ENCODE data around the gene SNX1.
"Not testable (repeated sequence)": the region's sequence is repeated elsewhere in the genome, so short reads cannot be mapped to it uniquely, and the experiment has no call there.

SNX1 gene

DNA sequence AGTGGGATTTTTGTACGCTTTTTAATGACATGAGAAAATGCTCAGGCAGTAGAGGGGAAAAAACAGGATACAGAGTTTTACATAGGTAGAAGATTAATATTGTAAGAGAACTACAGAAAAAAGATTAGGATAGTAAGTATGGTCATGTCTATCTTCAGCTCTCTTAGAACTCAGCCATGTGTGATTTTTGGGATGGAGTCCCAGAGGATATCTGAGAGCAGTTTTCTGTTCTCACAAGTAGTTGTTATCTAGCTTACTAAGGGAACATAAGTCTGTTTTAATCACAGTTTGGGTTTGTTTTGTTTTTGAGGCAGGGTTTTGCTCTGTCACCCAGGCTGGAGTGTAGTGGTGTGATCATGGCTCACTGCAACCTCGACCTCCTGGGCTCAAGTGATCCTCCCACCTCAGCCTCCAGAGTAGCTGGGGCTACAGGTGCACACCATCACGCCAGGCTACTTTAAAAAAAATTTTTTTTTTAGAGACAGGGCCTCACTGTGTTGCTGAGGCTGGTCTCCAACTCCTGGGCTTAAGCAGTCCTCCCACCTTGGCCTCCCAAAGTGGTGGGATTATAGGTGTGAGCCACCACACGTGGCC, 14.4 kb downstream of the SNX1 start:
- H3K4me1 ChIP-seq (ENCODE audit: control insufficient read depth, insufficient read depth, low read length): not testable (repeated sequence)

DNA sequence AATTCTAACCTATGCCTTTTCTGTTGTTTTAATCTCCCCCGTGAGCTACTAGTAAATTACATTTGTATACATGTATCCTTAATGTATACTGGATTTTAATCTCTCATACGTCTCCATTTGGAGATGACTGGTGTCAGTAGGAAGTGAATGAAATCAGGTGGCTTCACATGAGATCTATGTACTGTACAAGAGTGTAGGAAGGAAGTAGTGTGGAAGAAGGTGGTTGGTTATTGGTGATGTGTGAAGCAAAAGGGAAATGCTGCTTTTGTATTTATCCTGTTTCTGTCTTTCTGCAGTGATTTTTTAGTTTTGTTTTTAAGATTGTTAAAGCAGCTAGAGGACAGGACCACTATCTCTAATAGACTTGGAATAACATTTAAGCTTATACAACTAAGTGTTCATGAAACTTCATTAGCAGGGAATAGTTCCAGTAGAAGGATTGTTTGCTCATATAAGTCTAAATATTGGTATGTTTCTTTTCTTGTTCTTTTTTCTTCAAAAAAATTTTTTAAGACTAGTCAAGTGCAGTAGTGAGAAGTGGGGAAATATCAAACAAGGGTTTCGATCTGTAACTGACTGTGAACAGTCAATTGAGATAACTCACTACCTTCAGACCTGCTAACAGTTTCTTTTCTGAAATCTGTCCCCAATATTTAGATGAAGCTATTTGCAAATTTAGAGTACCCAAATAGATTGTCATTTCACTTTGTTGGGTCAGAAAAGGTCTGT, 15.3 kb downstream of the SNX1 start:
- Histone ChIP-seq H3K4me1 (ENCODE audit: control insufficient read depth, insufficient read depth, low read length) (no peaks in the 10 kb centered on the region), H3K9me3 (ENCODE audit: control insufficient read depth, insufficient read depth, low read depth, low read length) (no peaks in the 10 kb centered on the region), H3K4me3 (ENCODE audit: low read depth, low read length) (no peak overlapping the region), H3K27ac (ENCODE audit: extremely low read depth, low read depth, low read length) (no peak overlapping the region), H3K36me3 (ENCODE audit: control insufficient read depth in 2 of 2, insufficient read depth in 1 of 2, low read length in 2 of 2) (peaks cover 0 to 36% of the 10 kb centered on the region in 2 experiments)
- CTCF ChIA-PET: interaction anchor here (0.5 kb wide), 1 partner anchor 730 kb away, joined by 3 read pairs; no protein-coding TSS in a partner anchor
- no peak for TF ChIP-seq ZNF112 (tag by site-specific recombination; IDR thresholded peaks at IDR 0.05)
- POLR2A ChIA-PET: interaction anchor here (1.1 kb wide), 1 partner anchor 15 kb away, joined by 3 read pairs; the partner anchor contains the start of gene SNX1

More for the DNA sequence above, 14.4 kb downstream of the SNX1 start:
- H3K27ac ChIP-seq (ENCODE audit: extremely low read depth, low read depth, low read length); POLR2A ChIA-PET; CTCF ChIA-PET; H3K9me3 ChIP-seq (ENCODE audit: control insufficient read depth, insufficient read depth, low read depth, low read length); H3K4me3 ChIP-seq (ENCODE audit: low read depth, low read length): not testable (repeated sequence)
- H3K36me3 ChIP-seq (ENCODE audit: control insufficient read depth in 2 of 2, insufficient read depth in 1 of 2, low read length in 2 of 2): peaks cover 0 to 28% of the 10 kb centered on the region in 2 experiments
- TF ChIP-seq, protein P1, sequence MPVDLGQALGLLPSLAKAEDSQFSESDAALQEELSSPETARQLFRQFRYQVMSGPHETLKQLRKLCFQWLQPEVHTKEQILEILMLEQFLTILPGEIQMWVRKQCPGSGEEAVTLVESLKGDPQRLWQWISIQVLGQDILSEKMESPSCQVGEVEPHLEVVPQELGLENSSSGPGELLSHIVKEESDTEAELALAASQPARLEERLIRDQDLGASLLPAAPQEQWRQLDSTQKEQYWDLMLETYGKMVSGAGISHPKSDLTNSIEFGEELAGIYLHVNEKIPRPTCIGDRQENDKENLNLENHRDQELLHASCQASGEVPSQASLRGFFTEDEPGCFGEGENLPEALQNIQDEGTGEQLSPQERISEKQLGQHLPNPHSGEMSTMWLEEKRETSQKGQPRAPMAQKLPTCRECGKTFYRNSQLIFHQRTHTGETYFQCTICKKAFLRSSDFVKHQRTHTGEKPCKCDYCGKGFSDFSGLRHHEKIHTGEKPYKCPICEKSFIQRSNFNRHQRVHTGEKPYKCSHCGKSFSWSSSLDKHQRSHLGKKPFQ (tag by site-specific recombination; IDR thresholded peaks at IDR 0.05): peak; percentile 51; the same call in 1 of the 2 replicates
- TF ChIP-seq, protein P2, sequence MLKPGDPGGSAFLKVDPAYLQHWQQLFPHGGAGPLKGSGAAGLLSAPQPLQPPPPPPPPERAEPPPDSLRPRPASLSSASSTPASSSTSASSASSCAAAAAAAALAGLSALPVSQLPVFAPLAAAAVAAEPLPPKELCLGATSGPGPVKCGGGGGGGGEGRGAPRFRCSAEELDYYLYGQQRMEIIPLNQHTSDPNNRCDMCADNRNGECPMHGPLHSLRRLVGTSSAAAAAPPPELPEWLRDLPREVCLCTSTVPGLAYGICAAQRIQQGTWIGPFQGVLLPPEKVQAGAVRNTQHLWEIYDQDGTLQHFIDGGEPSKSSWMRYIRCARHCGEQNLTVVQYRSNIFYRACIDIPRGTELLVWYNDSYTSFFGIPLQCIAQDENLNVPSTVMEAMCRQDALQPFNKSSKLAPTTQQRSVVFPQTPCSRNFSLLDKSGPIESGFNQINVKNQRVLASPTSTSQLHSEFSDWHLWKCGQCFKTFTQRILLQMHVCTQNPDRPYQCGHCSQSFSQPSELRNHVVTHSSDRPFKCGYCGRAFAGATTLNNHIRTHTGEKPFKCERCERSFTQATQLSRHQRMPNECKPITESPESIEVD (tag by site-specific recombination; IDR thresholded peaks at IDR 0.05): peak; percentile 40; the same call in 1 of the 2 replicates

DNA sequence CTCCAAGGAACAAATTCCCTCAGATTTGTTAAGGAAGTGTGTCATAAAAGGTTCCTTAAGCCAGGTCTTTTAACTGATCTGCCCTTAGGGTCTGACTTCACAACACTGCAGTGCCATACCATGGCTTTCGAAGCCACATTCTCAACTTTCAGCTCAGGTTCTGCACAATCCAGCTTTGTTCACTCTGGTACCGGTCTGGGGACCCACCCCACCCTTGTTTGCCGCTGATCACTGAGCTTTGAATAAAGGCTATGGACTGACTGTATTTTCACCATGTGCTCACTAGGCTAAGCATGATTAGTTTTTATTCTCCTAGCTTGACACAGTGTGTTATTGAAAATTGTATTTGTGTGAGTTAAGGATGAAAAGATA, 15.9 kb downstream of the SNX1 start:
- Histone ChIP-seq H3K36me3 (ENCODE audit: control insufficient read depth in 2 of 2, insufficient read depth in 1 of 2, low read length in 2 of 2) (peaks cover 0 to 41% of the 10 kb centered on the region in 2 experiments), H3K27ac (ENCODE audit: extremely low read depth, low read depth, low read length) (no peak overlapping the region), H3K9me3 (ENCODE audit: control insufficient read depth, insufficient read depth, low read depth, low read length) (no peaks in the 10 kb centered on the region), H3K4me3 (ENCODE audit: low read depth, low read length) (no peak overlapping the region), H3K4me1 (ENCODE audit: control insufficient read depth, insufficient read depth, low read length) (no peaks in the 10 kb centered on the region)
- TF ChIP-seq RBAK (tag by site-specific recombination; IDR thresholded peaks at IDR 0.05) (no peak), ZNF426 (tag by site-specific recombination; IDR thresholded peaks at IDR 0.05) (no peak), TCF7L2 (IDR thresholded peaks at IDR 0.05; ENCODE audit: borderline replicate concordance, low read depth, low read length) (no peak), MEIS1 (CRISPR knock-in tag; IDR thresholded peaks at IDR 0.05; ENCODE audit: borderline replicate concordance) (no peak), ZNF701 (tag by site-specific recombination; IDR thresholded peaks at IDR 0.05) (no peak), ZNF555 (tag by site-specific recombination; conservative IDR thresholded peaks at IDR 0.05) (no peak), ZFHX2 (tag by site-specific recombination; conservative IDR thresholded peaks at IDR 0.05) (no peak), ZBTB48 (tag by site-specific recombination; IDR thresholded peaks at IDR 0.05) (no peak), ZNF623 (tag by site-specific recombination; IDR thresholded peaks at IDR 0.05) (no peak), ZNF175 (tag by site-specific recombination; IDR thresholded peaks at IDR 0.05) (no peak), ZNF341 (tag by site-specific recombination; IDR thresholded peaks at IDR 0.05; ENCODE audit: low read depth) (no peak), ZNF266 (tag by site-specific recombination; IDR thresholded peaks at IDR 0.05; ENCODE audit: low read depth) (no peak), ZSCAN30 (tag by site-specific recombination; IDR thresholded peaks at IDR 0.05) (no peak), IKZF3 (tag by site-specific recombination; IDR thresholded peaks at IDR 0.05) (no peak), ZNF670 (tag by site-specific recombination; IDR thresholded peaks at IDR 0.05; ENCODE audit: low read depth) (no peak), KLF8 (tag by site-specific recombination; IDR thresholded peaks at IDR 0.05) (no peak), YY2 (tag by site-specific recombination; IDR thresholded peaks at IDR 0.05) (no peak)
- TF ChIP-seq, protein P3, sequence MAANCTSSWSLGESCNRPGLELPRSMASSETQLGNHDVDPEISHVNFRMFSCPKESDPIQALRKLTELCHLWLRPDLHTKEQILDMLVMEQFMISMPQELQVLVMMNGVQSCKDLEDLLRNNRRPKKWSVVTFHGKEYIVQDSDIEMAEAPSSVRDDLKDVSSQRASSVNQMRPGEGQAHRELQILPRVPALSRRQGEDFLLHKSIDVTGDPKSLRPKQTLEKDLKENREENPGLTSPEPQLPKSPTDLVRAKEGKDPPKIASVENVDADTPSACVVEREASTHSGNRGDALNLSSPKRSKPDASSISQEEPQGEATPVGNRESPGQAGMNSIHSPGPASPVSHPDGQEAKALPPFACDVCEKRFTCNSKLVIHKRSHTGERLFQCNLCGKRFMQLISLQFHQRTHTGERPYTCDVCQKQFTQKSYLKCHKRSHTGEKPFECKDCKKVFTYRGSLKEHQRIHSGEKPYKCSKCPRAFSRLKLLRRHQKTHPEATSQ (tag by site-specific recombination; IDR thresholded peaks at IDR 0.05): no peak
- TF ChIP-seq, protein P4, sequence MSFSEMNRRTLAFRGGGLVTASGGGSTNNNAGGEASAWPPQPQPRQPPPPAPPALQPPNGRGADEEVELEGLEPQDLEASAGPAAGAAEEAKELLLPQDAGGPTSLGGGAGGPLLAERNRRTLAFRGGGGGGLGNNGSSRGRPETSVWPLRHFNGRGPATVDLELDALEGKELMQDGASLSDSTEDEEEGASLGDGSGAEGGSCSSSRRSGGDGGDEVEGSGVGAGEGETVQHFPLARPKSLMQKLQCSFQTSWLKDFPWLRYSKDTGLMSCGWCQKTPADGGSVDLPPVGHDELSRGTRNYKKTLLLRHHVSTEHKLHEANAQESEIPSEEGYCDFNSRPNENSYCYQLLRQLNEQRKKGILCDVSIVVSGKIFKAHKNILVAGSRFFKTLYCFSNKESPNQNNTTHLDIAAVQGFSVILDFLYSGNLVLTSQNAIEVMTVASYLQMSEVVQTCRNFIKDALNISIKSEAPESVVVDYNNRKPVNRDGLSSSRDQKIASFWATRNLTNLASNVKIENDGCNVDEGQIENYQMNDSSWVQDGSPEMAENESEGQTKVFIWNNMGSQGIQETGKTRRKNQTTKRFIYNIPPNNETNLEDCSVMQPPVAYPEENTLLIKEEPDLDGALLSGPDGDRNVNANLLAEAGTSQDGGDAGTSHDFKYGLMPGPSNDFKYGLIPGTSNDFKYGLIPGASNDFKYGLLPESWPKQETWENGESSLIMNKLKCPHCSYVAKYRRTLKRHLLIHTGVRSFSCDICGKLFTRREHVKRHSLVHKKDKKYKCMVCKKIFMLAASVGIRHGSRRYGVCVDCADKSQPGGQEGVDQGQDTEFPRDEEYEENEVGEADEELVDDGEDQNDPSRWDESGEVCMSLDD (tag by site-specific recombination; IDR thresholded peaks at IDR 0.05): no peak
- POLR2A ChIA-PET: interaction anchor here (1.1 kb wide), 1 partner anchor 16 kb away, joined by 3 read pairs; the partner anchor contains the start of gene SNX1
- CTCF ChIA-PET: interaction anchor here (0.7 kb wide), 1 partner anchor 42 kb away, joined by 4 read pairs; no protein-coding TSS in a partner anchor

All from HEK293 (cell line).